GM23338 (cell line): Measurements from ENCODE around the gene PSAPL1. TPM values are rescaled to one million over a fixed set of nuclear protein-coding genes. Genes with fewer than 3 reads are reported as not detected.

Source experiments
- ATAC-seq: fragments of 200-7000 bp; cut with Tn5 transposase; 3 replicates; pipeline ENCODE4 v1.9.1; 2020
- DNase-seq: peaks from one replicate; pipeline ENCODE4 v3.0.0-alpha.2; 2015; ENCODE audit warnings: low spot score
- H2AFZ ChIP-seq: fragments of 200-600 bp; sonication (generic); 2 replicates; pipeline ENCODE4 v1.8.0; 2016; ENCODE audit warnings: antibody characterized with exemption, mild to moderate bottlenecking, moderate library complexity
- H3F3A ChIP-seq: fragments of 200-600 bp; sonication (generic); replicated peaks from 2 replicates; pipeline ENCODE4 v1.8.0; 2017; ENCODE audit warnings: antibody characterized with exemption, mixed run types, low read depth
- H3K27ac ChIP-seq: fragments of 200-600 bp; sonication (generic); 2 replicates; pipeline ENCODE4 v1.6.1; 2016; ENCODE audit warnings: low read depth
- H3K27me3 ChIP-seq: fragments of 200-600 bp; sonication (generic); 2 replicates; pipeline ENCODE4 v1.8.0; 2016; ENCODE audit warnings: mild to moderate bottlenecking, mixed run types, moderate library complexity; ENCODE audit not compliant: insufficient read depth
- H3K36me3 ChIP-seq: fragments of 200-600 bp; sonication (generic); 2 replicates; pipeline ENCODE4 v1.8.0; 2016; ENCODE audit warnings: mild to moderate bottlenecking; ENCODE audit not compliant: insufficient read depth
- H3K4me1 ChIP-seq: fragments of 200-600 bp; sonication (generic); 2 replicates; pipeline ENCODE4 v1.8.0; 2016; ENCODE audit warnings: mild to moderate bottlenecking, moderate library complexity; ENCODE audit not compliant: insufficient read depth
- H3K4me2 ChIP-seq: fragments of 200-600 bp; sonication (generic); 2 replicates; pipeline ENCODE4 v1.7.1; 2017; ENCODE audit warnings: mixed run types
- H3K4me3 ChIP-seq: fragments of 200-600 bp; sonication (generic); 2 replicates; pipeline ENCODE4 v1.6.1; 2016; ENCODE audit warnings: mixed run types
- H3K79me2 ChIP-seq: fragments of 200-600 bp; sonication (generic); replicated peaks from 2 replicates; pipeline ENCODE4 v1.8.0; 2017; ENCODE audit warnings: mild to moderate bottlenecking; ENCODE audit not compliant: insufficient read depth
- H3K9me2 ChIP-seq: fragments of 200-600 bp; sonication (generic); 2 replicates; pipeline ENCODE4 v1.8.0; 2017; ENCODE audit not compliant: insufficient read depth
- H4K20me1 ChIP-seq: fragments of 200-600 bp; sonication (generic); replicated peaks from 2 replicates; pipeline ENCODE4 v1.8.0; 2017; ENCODE audit warnings: mild to moderate bottlenecking; ENCODE audit not compliant: insufficient read depth
- H3K27ac Mint-ChIP-seq: 2 replicates; pipeline ENCODE4 v1.8.0; 2020; ENCODE audit warnings: inconsistent platforms, mild to moderate bottlenecking, moderate library complexity, mixed read lengths
- H3K27me3 Mint-ChIP-seq: 3 replicates; pipeline ENCODE4 v1.8.0; 2022; ENCODE audit warnings: low read depth, mild to moderate bottlenecking, moderate library complexity, mixed read lengths, inconsistent platforms; ENCODE audit not compliant: insufficient read depth, poor library complexity
- H3K36me3 Mint-ChIP-seq: 3 replicates; pipeline ENCODE4 v1.8.0; 2021; ENCODE audit warnings: low read depth, mild to moderate bottlenecking, inconsistent platforms, moderate library complexity, mixed read lengths
- H3K4me1 Mint-ChIP-seq: 3 replicates; pipeline ENCODE4 v1.8.0; 2020; ENCODE audit warnings: mild to moderate bottlenecking, inconsistent platforms, mixed read lengths
- H3K4me3 Mint-ChIP-seq: 3 replicates; pipeline ENCODE4 v1.8.0; 2021; ENCODE audit warnings: moderate library complexity, mild to moderate bottlenecking, inconsistent platforms, mixed read lengths
- H3K9me3 Mint-ChIP-seq: 3 replicates; pipeline ENCODE4 v1.8.0; 2020; ENCODE audit warnings: moderate library complexity, mild to moderate bottlenecking, inconsistent platforms, mixed read lengths
- CREB1 ChIP-seq: fragments of 250-450 bp; sonication (Bioruptor Pico); IDR thresholded peaks from 2 replicates; pipeline ENCODE4 v1.5.0; 2020; ENCODE audit warnings: low read depth, mild to moderate bottlenecking, moderate library complexity
- EZH2 ChIP-seq: fragments of 200-600 bp; sonication (generic); IDR thresholded peaks from one replicate; pipeline ENCODE4 v1.8.0; 2017; ENCODE audit warnings: antibody characterized with exemption, mild to moderate bottlenecking, low read depth; ENCODE audit not compliant: unreplicated experiment
- EZH2phosphoT487 ChIP-seq: fragments of 200-600 bp; sonication (generic); IDR thresholded peaks from one replicate; pipeline ENCODE4 v1.8.1; 2018; ENCODE audit warnings: antibody characterized with exemption; ENCODE audit not compliant: unreplicated experiment
- JUNB ChIP-seq: IDR thresholded peaks from one replicate; pipeline ENCODE4 v1.6.1; 2016; ENCODE audit warnings: antibody characterized with exemption; ENCODE audit not compliant: unreplicated experiment
- NANOG ChIP-seq: IDR thresholded peaks from 2 replicates; pipeline ENCODE4 v1.6.1; 2016; ENCODE audit warnings: antibody characterized with exemption, borderline replicate concordance
- POLR2AphosphoS5 ChIP-seq: IDR thresholded peaks from 2 replicates; pipeline ENCODE4 v1.6.1; 2016; ENCODE audit warnings: antibody characterized with exemption, low read depth
- STAT1 ChIP-seq: IDR thresholded peaks from one replicate; pipeline ENCODE4 v1.6.1; 2016; ENCODE audit warnings: antibody characterized with exemption; ENCODE audit not compliant: unreplicated experiment
- ZNF114 ChIP-seq: fragments of 250-450 bp; sonication (Bioruptor Pico); IDR thresholded peaks from 2 replicates; pipeline ENCODE4 v1.5.0; 2020; ENCODE audit warnings: mild to moderate bottlenecking, moderate library complexity
- ZNF331 ChIP-seq: fragments of 250-450 bp; sonication (Bioruptor Pico); IDR thresholded peaks from 2 replicates; pipeline ENCODE4 v1.5.0; 2020; ENCODE audit warnings: low read depth, mild to moderate bottlenecking, moderate library complexity
- ZNF462 ChIP-seq: fragments of 250-450 bp; sonication (Bioruptor Pico); IDR thresholded peaks from 2 replicates; pipeline ENCODE4 v1.5.0; 2020; ENCODE audit warnings: mild to moderate bottlenecking, moderate library complexity
- polyA plus RNA-seq: library from polyadenylated mRNA; unstranded; fragments of >200 nt; fragmentation: Nextera tagmentation; extraction: Ambion mirVana; gene quantifications from 2 replicates; pipeline ENCODE4 v1.2.1, GENCODE V29; 2016
- total RNA-seq: library from RNA; depleted of rRNA; stranded (reverse); fragments of >200 nt; shearing (Covaris generic); gene quantifications from 2 replicates; pipeline ENCODE4 v1.2.3, GENCODE V29; 2014
- TF ChIP-seq, protein P1 (sequence below), 2 experiments: fragments of 200-600 bp in 1 of 2; sonication (generic) in 1 of 2; conservative IDR thresholded peaks; 2 replicates each; pipeline versions ENCODE4 v1.5.1 to v1.6.1; 2016 to 2017; ENCODE audit warnings: antibody characterized with exemption in 2 of 2, low read depth in 2 of 2, mild to moderate bottlenecking in 2 of 2, moderate library complexity in 1 of 2
- TF ChIP-seq, protein P2 (sequence below): IDR thresholded peaks from 2 replicates; pipeline ENCODE4 v1.6.1; 2016; ENCODE audit warnings: antibody characterized with exemption

PSAPL1 gene
- total and polyA plus RNA-seq, 2 experiments from 2014 or later = not detected

DNA sequence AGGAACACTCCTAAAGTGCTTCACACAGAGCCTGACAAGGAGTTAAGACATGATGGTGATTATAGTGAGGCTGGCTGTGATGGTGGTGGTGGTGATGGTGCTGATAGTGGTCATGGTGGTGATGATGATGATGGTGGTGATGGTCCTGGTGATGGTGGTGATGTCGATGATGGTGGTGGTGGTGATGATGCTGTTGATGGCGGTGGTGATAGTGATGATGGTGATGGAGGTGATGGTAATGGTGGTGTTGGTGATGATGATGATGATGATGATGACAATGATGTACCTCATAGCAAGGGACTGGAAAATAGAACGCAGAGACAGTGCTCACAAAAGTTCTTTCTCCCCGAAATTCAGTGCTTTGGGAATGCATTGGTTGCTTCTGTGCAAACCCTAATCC lies 34.3 kb upstream of the PSAPL1 start:
- ATAC-seq (no peak), DNase-seq (no peak)
- H3K36me3 Mint-ChIP-seq = no peaks in the 10 kb centered on the region
- H3K4me1 Mint-ChIP-seq = peaks cover 18% of the 10 kb centered on the region
- TF ChIP-seq ZNF331 (CRISPR knock-in tag) = no peak
- no peak overlapping the region for H3K4me2 ChIP-seq
- H3K27me3 ChIP-seq = no peaks in the 10 kb centered on the region
- no peak overlapping the region for H3K27ac Mint-ChIP-seq
- H2AFZ ChIP-seq = no peak overlapping the region
- no peak overlapping the region for H3K4me3 ChIP-seq
- H3K4me3 Mint-ChIP-seq = no peak overlapping the region
- H3K9me3 Mint-ChIP-seq = peaks cover 4% of the 10 kb centered on the region; the same call in 2 of the 3 replicates
- no peaks in the 10 kb centered on the region for H3K36me3 ChIP-seq
- no peaks in the 10 kb centered on the region for H3K9me2 ChIP-seq
- H3K79me2 ChIP-seq = no peaks in the 10 kb centered on the region
- no peaks in the 10 kb centered on the region for H3F3A ChIP-seq
- H3K27me3 Mint-ChIP-seq = peaks cover 19% of the 10 kb centered on the region
- H3K4me1 ChIP-seq = no peaks in the 10 kb centered on the region
- H4K20me1 ChIP-seq = no peaks in the 10 kb centered on the region
- H3K27ac ChIP-seq = no peak overlapping the region

GRCh38 chr4:7467471-7467870 lies 32.7 kb upstream of the PSAPL1 start:
- Histone ChIP-seq H4K20me1 (no peaks in the 10 kb centered on the region), H3K9me2 (no peaks in the 10 kb centered on the region), H3K27ac (no peak overlapping the region), H3K79me2 (no peaks in the 10 kb centered on the region), H3K27me3 (no peaks in the 10 kb centered on the region), H3K4me3 (no peak overlapping the region), H3K4me1 (no peaks in the 10 kb centered on the region), H3F3A (no peaks in the 10 kb centered on the region), H3K4me2 (no peak overlapping the region), H2AFZ (no peak overlapping the region), H3K36me3 (no peaks in the 10 kb centered on the region)
- ATAC-seq (peak; percentile 51), DNase-seq (peak; percentile 22)
- Mint-ChIP-seq H3K4me3 (no peak overlapping the region), H3K36me3 (no peaks in the 10 kb centered on the region), H3K27ac (no peak overlapping the region), H3K27me3 (peaks cover 12% of the 10 kb centered on the region), H3K4me1 (peaks cover 18% of the 10 kb centered on the region; the same call in 2 of the 3 replicates), H3K9me3 (peaks cover 4% of the 10 kb centered on the region; the same call in 2 of the 3 replicates)
- TF ChIP-seq JUNB = no peak
- TF ChIP-seq NANOG = no peak
- TF ChIP-seq, protein P1, sequence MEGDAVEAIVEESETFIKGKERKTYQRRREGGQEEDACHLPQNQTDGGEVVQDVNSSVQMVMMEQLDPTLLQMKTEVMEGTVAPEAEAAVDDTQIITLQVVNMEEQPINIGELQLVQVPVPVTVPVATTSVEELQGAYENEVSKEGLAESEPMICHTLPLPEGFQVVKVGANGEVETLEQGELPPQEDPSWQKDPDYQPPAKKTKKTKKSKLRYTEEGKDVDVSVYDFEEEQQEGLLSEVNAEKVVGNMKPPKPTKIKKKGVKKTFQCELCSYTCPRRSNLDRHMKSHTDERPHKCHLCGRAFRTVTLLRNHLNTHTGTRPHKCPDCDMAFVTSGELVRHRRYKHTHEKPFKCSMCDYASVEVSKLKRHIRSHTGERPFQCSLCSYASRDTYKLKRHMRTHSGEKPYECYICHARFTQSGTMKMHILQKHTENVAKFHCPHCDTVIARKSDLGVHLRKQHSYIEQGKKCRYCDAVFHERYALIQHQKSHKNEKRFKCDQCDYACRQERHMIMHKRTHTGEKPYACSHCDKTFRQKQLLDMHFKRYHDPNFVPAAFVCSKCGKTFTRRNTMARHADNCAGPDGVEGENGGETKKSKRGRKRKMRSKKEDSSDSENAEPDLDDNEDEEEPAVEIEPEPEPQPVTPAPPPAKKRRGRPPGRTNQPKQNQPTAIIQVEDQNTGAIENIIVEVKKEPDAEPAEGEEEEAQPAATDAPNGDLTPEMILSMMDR (conservative IDR thresholded peaks at IDR 0.05; ENCODE audit: low read depth in 2 of 2) = no peak; a peak in 2 of 4 replicates
- TF ChIP-seq, protein P2, sequence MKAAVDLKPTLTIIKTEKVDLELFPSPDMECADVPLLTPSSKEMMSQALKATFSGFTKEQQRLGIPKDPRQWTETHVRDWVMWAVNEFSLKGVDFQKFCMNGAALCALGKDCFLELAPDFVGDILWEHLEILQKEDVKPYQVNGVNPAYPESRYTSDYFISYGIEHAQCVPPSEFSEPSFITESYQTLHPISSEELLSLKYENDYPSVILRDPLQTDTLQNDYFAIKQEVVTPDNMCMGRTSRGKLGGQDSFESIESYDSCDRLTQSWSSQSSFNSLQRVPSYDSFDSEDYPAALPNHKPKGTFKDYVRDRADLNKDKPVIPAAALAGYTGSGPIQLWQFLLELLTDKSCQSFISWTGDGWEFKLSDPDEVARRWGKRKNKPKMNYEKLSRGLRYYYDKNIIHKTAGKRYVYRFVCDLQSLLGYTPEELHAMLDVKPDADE = no peak
- no peak for TF ChIP-seq ZNF114 (CRISPR knock-in tag)
- no peak for TF ChIP-seq STAT1
- no peak for TF ChIP-seq CREB1 (CRISPR knock-in tag)
- no peak for TF ChIP-seq POLR2AphosphoS5
- TF ChIP-seq EZH2phosphoT487 = no peak
- no peak for TF ChIP-seq ZNF331 (CRISPR knock-in tag)
- TF ChIP-seq ZNF462 (CRISPR knock-in tag) = no peak
- TF ChIP-seq EZH2 = no peak
